ELF-1 (cell line): Measurements from ENCODE around the gene SYT8.
"Not testable (repeated sequence)": the region's sequence is repeated elsewhere in the genome, so short reads cannot be mapped to it uniquely, and the experiment has no call there.

Experiments
- DNase-seq: peaks from one replicate; pipeline ENCODE4 v3.0.0-alpha.2; 2016; ENCODE audit warnings: low read depth, low spot score

The SYT8 gene

DNA sequence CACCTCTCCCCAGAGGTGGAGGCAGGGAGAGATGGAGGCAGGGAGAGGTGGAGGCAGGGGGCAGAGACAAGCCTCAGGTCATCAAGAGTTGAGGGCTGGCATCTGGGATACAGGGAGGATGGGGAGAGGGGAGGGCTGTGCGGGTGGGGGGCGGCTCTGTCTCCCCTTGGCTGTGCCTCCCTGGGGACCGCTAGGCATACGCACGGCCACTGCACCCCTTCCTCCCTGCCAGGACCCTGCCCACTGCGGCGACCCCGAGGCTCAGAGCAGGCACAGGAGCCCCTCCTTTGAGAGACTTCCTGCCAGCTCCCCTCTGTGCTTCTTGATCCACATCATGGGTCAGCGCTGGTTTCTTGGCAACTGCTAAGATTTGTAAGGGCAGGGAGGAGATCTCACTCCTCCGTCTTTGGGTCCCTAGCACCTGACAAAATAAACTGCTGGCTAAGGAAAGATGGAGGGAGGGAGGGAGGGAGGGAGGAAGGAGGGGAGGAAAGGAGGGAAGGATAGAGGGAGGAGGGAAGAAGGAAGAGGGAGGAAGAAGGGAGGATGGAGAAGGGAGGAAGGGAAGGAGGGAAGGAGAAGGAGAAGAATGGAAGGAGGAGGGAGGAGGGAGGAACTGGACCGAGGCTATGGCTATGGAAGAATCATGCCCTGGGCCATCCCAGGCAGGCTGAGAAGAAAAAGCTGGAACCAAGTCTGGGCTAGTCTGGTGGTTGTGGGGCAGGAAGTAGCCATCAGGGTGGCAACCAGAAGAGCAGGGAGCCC, 38.4 kb downstream of the SYT8 start:
- DNase-seq, result no peak

DNA sequence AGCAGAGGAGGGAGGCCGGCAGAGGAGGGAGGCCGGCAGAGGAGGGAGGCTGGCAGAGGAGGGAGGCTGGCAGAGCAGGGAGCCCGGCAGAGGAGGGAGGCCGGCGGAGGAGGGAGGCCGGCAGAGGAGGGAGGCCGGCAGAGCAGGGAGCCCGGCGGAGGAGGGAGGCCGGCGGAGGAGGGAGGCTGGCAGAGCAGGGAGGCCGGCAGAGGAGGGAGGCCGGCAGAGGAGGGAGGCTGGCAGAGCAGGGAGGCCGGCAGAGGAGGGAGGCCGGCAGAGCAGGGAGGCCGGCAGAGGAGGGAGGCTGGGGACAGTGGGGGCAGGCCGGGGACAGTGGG, 39.0 kb downstream of the SYT8 start:
- DNase-seq, result not testable (repeated sequence)

DNA sequence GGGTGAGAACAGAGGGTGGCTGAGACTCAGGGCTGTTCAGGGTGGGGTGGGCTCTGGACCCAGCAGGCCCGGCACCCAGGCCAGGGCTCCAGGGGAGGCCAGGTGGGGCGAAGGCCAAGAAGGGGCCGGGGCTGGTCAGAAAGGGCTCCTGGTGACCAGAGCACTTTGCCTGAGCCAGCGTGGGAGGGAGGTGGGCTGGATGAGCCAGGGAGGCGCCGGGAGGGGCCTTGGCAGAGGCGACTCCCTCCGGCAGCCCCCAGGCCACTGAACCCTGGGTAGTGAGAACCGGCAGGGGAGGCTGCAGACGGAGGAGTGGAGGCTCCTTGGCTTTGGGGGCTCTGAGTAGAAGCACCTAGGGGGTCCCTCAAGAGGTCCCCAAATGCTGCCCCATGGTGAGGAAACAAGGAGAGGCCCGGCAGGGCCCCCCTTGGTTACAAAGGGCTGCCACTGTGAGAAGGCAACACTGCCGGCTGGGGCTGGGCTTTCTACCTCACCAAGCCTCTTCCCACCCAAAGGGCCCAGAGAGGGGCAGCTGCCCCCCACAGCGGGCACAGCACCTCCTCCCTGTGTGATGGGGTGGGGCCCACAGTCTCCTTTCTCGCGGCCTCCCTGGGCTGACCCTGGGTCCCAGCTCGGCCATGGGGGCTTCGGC, 39.8 kb downstream of the SYT8 start:
- DNase-seq, result not testable (repeated sequence)

DNA sequence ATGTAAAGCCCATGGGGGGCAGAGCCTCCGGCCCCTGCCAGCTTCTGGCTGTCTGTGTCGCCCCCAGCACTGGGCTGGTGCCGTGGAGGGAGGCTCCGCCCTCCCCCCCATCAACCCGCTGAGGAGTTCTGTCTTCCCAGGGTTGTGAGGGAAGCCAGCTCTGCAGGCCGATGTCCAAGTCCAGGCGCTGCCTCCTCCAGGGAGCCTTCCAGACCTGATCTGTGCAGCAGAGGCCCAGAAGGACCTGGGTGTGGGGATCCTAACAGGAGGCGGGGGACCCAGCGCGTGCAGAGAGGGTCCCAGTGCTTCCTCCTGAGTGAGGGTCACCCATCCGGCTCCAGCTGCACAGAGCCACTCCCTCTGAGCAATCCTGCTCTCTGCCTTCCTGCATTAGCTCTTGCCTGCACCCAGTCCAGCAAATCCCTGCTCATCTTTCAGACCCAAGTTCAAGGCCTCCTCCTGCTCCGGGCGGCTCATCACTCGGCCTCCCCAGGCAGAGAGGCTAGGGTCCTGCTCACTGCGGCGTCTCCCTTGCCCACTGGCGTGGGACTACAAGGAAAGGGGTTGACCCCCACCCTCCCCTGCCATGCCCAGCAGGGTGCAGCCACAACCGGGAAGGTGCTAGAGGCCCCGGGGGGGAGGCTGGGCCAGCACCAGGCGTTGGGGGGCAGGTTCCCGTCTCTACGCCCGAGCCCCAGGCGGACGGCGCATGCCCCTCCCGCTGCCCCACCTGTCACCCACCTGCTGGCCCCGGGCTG, 40.5 kb downstream of the SYT8 start:
- no peak for DNase-seq

DNA sequence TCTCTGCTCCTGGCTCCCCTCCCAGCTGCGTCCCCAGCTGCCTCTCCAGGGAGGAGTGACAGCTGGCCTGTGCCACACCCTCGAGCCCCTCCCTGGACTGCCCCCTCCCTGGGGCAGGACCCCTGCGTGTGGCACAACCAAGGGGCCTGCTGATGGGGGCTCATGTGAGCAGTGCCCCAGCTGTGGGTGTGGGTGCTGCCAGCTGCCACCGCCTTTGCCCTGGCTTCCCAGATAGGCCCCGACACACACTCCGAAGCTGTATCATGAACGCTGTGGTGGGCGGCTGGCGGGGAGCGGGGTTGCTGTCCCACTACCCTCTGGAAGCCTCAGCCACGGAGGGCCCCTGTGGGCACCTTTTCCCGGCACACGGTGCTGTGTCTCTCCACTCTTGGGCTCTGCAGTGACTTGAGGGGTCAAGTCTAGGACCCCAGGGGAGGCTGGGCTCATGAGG, 41.1 kb downstream of the SYT8 start:
- not testable (repeated sequence) for DNase-seq

DNA sequence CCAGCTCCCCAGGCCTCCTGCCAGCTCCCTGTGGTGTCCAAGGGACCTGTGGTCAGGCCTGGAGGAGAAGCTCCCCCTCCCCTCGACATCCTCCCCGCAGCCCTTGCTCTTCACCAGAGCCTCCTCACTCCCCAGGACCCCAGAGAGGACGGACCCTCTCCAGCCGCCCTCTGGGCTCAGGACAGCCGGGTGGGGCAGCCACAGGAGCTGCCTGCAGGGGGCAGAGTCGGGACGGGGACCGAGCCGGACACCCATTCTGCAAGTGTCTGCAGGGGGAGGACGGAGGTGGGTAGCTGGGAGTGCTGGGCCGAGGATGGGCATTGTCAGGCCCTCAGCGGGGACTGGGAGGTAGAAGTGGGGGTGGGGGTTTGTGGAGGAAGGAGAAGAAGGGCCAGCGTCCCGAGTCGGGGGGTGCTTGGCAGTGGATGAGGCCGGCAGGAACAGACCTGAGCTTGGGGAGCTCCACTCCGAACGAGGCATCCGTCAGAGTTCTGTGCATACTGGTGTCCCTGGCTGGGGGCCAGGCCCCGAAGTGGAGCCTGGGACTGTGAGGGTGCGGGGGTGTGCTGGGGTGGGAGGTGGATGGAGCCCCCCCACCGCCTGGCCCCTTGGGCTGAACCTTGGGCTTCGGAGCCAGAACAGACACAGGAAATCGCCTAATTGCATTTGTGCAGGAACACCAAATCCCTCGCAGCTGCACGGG, 41.7 kb downstream of the SYT8 start:
- peak; percentile 77 for DNase-seq

DNA sequence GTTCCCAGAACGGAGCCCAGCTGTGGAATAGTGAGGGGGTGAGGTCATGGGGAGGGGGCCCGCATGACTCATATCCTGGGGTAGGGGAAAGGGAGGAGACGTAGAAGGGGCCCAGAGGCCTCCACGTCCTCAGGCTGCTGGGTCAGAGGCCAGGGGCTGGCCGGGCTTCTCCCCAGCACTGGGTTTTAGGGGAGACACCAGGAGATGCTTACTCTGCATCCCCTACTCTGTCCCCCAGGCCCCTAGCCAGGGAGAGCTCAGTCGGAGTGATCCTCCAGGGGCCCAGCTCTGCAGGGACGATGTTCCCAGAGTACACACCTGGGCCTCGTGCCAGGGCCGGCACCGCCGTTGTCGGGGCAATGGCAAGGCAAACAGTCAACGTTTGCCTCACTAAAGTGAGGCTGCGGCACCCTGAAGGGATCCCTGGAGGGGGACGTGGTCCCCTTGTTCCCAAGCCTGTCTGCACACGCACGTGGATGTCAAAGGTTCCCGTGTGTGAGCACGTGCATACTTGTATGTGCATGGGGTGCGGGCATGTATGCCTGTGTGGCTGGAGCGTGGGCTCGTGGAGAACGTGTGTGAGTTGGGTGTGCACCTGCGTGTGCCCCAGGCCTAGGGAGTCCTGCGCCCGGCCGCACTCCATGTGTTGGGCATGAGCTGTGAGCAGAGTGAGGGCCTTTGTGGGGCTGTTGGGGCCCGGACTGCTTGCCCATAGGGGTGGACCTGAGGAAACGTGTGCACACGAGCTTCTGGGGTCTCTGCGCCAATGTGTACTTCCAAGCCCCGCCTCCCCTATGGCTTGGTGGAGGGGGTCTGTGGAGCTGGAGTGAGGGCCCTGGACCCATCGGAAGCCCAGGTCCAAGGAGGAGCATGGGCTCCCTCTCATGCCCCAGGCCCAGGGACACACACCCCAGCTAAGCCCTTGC, 42.7 kb downstream of the SYT8 start:
- no peak for DNase-seq

DNA sequence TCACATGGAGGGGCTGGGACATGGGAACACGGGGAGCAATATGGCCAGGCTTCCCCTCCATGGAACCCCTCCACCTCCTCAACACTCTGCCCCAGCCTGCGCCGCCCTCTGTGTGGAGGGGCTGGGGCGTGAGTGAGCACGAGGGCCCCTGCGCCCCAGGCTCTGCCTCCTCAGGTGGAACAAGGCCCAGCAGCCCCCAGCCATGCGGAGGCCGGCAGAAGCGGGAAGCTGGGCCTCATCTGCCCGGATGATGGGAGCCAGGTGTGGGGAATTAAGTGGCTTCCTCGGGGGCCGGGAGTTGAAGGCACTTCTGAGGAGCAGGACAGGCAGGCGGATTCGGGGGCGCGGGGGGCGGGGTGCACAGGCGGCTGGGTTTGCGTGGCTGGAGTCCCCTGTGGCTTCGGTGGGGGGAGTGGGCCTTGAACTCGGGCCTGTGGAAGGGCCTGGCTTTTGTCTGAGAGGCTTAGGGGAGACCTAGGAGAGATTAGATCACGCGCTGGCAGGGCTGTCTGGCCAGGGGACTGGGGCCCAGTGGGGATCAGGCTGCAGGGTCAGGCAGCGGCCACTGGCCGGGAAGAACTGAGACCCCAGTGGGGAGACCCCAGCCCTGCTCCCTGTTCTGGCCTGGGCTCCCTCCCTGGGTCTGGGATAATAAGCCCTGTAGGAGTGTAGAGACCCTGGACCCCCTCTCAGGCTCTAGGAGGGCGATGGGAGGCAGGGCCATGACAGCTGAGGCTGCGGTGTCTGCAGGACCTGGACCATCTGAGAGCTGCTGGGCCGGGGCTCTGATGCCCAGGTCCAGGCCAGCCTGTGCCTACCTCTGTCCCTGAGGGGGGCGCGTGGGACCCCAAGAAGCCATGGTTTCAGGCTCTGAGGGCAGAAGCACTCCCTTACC, 43.6 kb downstream of the SYT8 start:
- no peak for DNase-seq

DNA sequence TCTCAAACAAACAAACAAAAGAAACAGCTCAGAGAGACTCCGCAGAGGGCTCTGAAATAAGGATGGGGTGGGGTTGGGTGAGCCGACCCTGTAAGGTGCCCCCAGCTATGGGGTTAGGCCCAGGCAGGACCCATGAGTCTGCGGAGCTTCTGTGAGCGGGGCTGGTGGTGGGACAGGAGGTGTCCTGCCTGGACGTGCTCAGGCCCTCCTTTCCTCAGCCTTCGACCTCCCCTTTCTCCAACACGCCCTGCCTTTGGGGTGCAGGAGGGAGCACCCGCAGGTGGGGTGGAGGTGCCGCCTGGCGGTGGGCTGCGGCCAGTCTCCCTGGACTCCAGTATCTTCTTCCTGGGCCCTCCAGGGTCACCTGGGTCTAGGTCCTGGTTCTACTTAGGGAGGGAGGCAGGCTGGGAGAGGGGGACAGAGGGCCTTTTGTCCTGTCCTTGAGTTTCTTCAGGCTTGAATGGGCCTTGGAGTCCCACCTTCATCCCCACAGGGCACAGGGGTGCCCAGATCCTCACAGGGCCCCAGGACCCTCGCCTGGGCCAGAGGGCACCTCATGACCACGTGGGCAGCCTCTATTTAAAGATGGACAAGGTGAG, 44.7 kb downstream of the SYT8 start:
- DNase-seq, result no peak

DNA sequence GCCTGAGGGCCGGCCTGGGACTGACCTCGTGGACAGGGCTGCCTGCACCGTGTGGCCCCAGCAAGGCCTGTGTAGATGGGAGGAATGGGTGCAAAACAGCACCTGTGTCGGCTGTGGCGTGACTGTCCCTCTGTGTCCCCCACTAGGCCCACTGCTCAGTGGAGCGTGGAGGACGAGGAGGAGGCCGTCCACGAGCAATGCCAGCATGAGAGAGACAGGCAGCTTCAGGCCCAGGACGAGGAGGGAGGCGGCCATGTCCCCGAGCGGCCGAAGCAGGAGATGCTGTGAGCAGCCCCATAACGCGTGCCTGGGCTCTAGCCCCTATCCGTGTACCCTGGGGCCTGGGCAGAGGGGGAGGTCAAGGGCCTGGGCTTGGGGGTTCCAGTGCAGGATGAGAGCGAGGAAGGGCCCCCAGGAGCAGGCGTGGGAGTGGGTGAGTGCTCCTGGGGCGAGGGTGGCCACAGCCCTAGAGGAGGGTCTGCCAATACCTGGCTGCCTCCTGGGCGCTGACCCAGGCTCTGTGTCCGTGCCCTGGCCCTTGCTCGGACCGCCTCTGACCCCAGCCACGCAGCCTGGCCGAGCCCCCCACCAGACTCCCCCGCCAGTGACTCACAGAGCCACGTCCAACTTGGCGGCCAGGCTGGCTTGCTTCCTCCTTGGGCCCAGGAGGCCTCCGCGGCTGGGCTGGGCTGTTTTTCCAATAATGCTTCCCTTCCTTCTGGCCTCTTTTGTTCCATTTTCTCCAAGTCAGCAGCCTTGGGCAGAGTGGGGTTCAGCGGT, 45.3 kb downstream of the SYT8 start:
- DNase-seq, result no peak

DNA sequence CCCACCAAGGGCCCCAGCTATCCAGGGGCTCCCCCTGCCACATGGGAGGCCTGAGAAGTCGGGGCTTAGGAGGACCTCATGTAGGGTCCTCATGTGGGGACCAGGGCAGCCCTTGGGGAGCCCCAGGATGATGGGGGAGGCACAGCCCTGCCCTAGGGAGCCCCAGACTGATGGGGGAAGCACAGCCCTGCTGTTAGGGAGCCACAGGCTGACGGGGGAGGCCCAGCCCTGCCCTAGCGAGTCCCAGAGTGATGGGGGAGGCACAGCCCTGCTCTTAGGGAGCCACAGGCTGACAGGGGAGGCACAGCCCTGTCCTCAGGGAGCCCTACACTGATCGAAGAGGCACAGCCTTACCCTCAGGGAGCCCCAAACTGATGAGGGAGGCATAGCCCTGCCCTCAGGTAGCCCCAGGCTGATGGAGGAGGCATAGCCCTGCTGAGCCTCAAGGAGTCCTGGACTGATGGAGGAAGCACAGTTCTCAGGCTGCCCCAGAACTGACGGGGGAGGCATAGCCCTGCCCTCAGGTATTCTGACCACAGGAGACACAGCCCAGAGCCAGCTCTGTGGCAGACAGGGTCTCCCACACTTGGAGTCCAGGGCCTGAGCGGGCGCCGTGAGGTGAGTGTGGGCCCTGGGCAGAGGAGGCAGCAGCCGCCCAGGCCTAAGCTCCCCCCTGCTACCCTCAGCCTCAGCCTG, 46.1 kb downstream of the SYT8 start:
- no peak for DNase-seq

DNA sequence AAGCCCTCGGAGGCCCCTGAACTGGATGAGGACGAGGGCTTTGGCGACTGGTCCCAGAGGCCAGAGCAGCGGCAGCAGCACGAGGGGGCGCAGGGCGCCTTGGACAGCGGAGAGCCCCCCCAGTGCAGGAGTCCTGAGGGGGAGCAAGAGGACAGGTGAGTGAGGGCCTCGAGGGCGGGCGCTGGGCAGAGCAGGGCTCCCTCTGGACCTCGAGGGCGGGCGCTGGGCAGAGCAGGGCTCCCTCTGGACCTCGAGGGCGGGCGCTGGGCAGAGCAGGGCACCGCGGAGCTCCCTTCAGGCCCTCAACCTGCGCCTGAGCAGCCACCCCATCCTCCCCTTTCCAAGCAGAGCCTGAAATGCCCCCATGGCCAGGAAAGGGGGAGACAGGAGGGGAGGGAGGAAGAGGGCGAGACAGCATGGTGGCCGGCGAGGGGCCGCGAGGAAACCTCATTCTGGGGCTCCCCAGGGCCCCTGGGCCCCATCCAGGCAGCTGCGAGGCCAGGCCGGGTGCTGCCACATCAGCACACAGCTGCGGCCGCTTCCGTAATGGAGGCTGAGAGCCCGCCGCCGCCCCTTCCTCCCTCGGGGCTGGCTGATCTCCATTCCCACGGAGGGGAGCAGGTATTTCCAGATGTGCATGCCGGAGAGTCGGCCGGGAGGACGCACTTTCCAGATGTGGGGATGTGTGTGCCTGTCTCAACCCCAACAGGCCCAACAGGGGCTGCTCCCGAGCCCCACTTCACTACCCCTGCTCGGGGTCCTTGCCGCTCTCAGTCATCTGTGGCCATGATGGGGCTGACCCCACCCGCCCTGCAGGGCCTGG, 46.9 kb downstream of the SYT8 start:
- DNase-seq, result no peak

DNA sequence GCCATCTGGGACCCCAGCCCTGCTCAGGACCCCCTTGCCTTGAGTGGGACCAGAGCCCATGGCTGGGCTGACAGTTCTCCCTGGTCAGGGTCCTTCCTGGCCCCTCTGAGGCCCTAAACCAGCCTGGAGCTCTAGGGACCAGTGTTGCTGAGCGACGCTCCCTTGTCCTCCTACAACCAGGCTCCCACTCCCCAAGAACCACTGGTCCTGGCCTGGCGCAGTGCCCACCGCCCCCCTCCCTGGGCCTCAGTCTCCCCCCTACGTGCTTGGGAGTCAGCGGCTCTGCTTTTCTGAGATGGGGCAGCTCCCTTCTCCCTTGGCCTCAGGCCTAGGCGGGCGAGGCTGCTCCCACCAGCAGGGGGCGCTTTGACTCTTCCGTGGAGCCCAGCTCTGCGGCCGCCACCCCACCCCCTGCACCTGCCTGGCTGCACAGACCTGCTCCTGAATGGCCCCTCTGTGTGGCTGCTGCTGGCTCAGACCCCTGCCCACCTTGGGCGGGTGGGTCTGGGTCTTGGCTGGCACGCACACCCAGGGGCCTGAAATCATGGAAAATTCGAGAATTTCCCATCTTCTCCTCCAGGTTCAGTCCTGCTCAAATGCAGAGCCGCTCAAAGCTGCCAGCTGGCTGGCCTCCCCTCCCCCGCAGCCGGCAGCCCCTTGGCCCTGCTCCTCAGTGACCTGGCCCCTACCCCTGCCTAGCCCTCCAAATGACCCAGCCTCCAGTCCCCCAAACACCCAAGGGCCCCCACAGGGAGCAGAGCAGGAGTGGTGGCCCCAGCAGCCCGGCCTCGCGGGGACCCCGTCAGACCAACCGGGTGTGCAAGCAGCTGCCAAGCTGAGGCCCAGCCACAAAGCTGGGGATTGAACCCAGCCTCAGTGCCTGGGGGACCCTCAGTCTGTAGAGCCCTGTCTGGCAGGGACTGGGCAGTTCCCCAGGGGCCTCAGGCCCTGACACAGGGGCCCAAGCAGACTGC, 47.8 kb downstream of the SYT8 start:
- DNase-seq, result peak; percentile 93

DNA sequence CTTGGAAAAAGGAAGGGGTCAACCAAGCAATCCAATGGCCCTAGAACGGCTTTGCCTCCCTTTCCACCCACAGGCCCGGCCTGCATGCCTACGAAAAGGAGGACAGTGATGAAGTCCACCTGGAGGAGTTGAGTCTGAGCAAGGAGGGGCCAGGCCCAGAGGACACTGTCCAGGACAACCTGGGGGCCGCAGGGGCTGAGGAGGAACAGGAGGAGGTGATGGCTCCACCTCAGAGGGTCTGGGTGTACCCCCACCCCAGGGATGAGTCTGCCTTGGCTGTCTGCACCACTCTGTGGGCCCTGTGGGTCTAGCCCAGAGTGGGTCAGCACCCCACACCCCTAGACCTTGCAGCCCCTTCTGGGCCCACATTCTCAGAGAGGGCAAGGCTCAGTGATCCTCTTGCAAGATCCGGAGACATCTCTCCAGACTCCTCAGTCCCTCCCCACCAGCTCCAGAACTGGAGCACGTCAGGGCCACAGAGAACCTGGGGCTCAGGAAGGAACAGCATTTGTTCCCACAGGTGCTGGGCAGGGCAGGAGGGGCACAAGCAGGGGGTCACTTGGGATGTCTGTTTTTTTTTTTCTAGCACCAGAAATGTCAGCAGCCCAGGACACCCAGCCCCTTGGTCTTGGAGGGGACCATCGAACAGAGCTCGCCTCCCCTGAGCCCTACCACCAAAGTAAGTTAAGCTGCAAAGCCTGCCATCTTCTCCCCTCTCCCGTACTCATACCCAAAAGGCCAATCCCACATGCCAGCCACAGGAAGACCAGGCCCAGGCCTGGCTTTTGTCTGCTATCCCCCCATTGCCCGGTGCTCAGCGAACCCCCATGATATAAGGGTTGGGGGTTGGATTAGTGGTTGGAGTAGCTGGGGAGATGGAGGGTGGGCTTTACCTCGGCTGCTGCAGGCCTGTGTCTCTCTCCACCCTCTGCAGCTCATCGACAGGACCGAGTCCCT, 48.8 kb downstream of the SYT8 start:
- DNase-seq, result no peak

DNA sequence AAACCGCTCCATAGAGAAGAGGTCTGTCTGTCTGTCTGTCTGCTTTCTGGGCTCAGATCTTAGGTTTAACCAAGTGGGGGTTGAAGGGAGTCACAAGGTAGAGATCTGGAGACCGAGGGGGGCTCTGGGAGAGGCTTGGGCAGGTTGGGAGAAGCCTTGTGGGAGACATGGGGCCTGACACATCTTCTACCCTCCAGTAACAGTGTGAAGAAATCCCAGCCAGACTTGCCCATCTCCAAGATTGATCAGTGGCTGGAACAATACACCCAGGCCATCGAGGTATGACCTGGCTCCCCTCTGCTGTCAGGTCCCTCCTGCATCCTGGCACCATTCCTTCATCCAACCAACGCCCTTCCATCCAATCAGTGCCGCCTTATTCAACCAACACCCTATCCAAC, 49.5 kb downstream of the SYT8 start:
- DNase-seq, result no peak
